Panc1 (cell line): ENCODE results near the gene ALX4. TPM values are rescaled to one million over a fixed set of nuclear protein-coding genes. Genes with fewer than 3 reads are reported as not detected.
A peak's percentile ranks its signal among the peaks of the same experiment; 100 is the strongest.

Experiments
- ATAC-seq: fragments of 200-7000 bp; cut with Tn5 transposase; 2 replicates; pipeline ENCODE4 v1.9.1; 2020; ENCODE audit warnings: mild to moderate bottlenecking, moderate library complexity
- BruUV-seq: library from RNA; stranded (reverse); fragments of 400-500 nt; replicated peaks from 2 replicates; lab custom pipeline; 2021; lab: Mats Ljungman, UMichigan
- CTCF ChIA-PET: fragments of 300-600 bp; sonication (Branson Sonifier 250); formaldehyde crosslinking; loops from one replicate; lab custom pipeline; 2022; ENCODE audit warnings: antibody characterized with exemption; lab: Charles Lee
- POLR2A ChIA-PET: fragments of 300-600 bp; sonication (Branson Sonifier 250); formaldehyde crosslinking; loops from one replicate; lab custom pipeline; 2022; ENCODE audit warnings: antibody characterized with exemption; lab: Charles Lee
- DNase-seq: peaks from one replicate; pipeline ENCODE4 v3.0.0-alpha.2; 2010; ENCODE audit warnings: low read depth, low spot score
- H3K27ac ChIP-seq: 2 replicates; pipeline ENCODE4 v1.5.1; 2011; ENCODE audit warnings: mild to moderate bottlenecking, low read length, inconsistent platforms
- H3K27me3 ChIP-seq: fragments of 200-500 bp; sonication (Bioruptor generic); 2 replicates; pipeline ENCODE4 v1.6.0; 2014; ENCODE audit warnings: low read length, inconsistent platforms; ENCODE audit not compliant: control insufficient read depth, insufficient read depth
- H3K36me3 ChIP-seq: fragments of 200-500 bp; sonication (Bioruptor generic); 2 replicates; pipeline ENCODE4 v1.5.1; 2014; ENCODE audit warnings: inconsistent platforms, mild to moderate bottlenecking, low read length, moderate library complexity; ENCODE audit not compliant: control insufficient read depth, insufficient read depth
- H3K4me1 ChIP-seq: 2 replicates; pipeline ENCODE4 v1.5.1; 2011; ENCODE audit warnings: inconsistent platforms, mild to moderate bottlenecking, low read length, moderate library complexity; ENCODE audit not compliant: control insufficient read depth, insufficient read depth
- H3K4me3 ChIP-seq, 2 experiments: 2 replicates each; pipeline ENCODE4 v1.5.1; 2011 to 2012; ENCODE audit warnings: low read depth in 2 of 2, low read length in 2 of 2, mild to moderate bottlenecking in 2 of 2, inconsistent platforms in 1 of 2, moderate library complexity in 1 of 2
- H3K9me3 ChIP-seq: fragments of 200-500 bp; sonication (Bioruptor generic); 2 replicates; pipeline ENCODE4 v1.5.1; 2014; ENCODE audit warnings: low read depth, mild to moderate bottlenecking, inconsistent platforms, low read length, moderate library complexity; ENCODE audit not compliant: control insufficient read depth, insufficient read depth
- CTCF ChIP-seq: fragments of 450-650 bp; IDR thresholded peaks from 2 replicates; pipeline ENCODE4 v1.5.1; 2017; ENCODE audit warnings: mild to moderate bottlenecking
- POLR2AphosphoS5 ChIP-seq: IDR thresholded peaks from 2 replicates; pipeline ENCODE4 v1.6.1; 2012; ENCODE audit warnings: mild to moderate bottlenecking, low read depth, low read length, moderate library complexity
- REST ChIP-seq, 2 experiments: IDR thresholded peaks; 2 replicates each; pipeline ENCODE4 v1.6.1; 2011 to 2012; ENCODE audit warnings: low read depth in 2 of 2, control low read depth in 1 of 2, low read length in 1 of 2, mild to moderate bottlenecking in 1 of 2, moderate library complexity in 1 of 2; ENCODE audit not compliant: insufficient read depth in 1 of 2
- SIN3A ChIP-seq: IDR thresholded peaks from 2 replicates; pipeline ENCODE4 v1.6.1; 2012; ENCODE audit warnings: low read depth, mild to moderate bottlenecking, low read length, moderate library complexity, borderline replicate concordance; ENCODE audit not compliant: insufficient read depth
- TCF7L2 ChIP-seq: IDR thresholded peaks from 2 replicates; pipeline ENCODE4 v1.6.1; 2011; ENCODE audit warnings: mild to moderate bottlenecking, low read depth, low read length, inconsistent platforms
- in situ Hi-C: cut with HindIII; loops from 2 replicates; pipeline ENCODE4 v1.10.0; 2016; ENCODE audit warnings: low sequenced_read_pairs, low pct_unique_long_range_greater_than_20kb
- intact Hi-C: fragments of 100-400 bp; cut with micrococcal nuclease; formaldehyde crosslinking; loops from one replicate; pipeline ENCODE4 v1.10.0; 2022; ENCODE audit not compliant: unreplicated experiment
- total RNA-seq: library from RNA; stranded (reverse); gene quantifications from one replicate; pipeline ENCODE4 v1.2.1, GENCODE V29; 2021; ENCODE audit not compliant: unreplicated experiment

ALX4 gene
- total RNA-seq, 1 experiment from 2014 or later = 1.0 TPM

GRCh38 chr11:44308923-44309477 lies 939 bp downstream of the ALX4 start:
- in situ Hi-C loops (no loop called here), intact Hi-C loops (no loop called here)
- no peak for DNase-seq
- H3K27me3 ChIP-seq = peaks cover 7% of the 10 kb centered on the region
- CTCF ChIA-PET = no interaction called here
- TF ChIP-seq CTCF = no peak
- no peak for TF ChIP-seq TCF7L2
- no peak for TF ChIP-seq POLR2AphosphoS5
- no peak for TF ChIP-seq REST (IDR thresholded peaks at IDR 0.05; ENCODE audit: insufficient read depth in 1 of 2, low read depth in 2 of 2, low read length in 1 of 2)
- no peak for TF ChIP-seq SIN3A
- ATAC-seq = no peak
- H3K4me1 ChIP-seq = peaks cover 9% of the 10 kb centered on the region
- peak overlapping the region in 1 of 2 experiments; percentile 32; a peak in 2 of 4 replicates for H3K4me3 ChIP-seq
- H3K36me3 ChIP-seq = no peaks in the 10 kb centered on the region
- no TSS peak for BruUV-seq
- no peak overlapping the region for H3K27ac ChIP-seq
- H3K9me3 ChIP-seq = no peaks in the 10 kb centered on the region
- POLR2A ChIA-PET = no interaction called here

GRCh38 chr11:44308256-44308922 lies 1.6 kb downstream of the ALX4 start:
- no peak for ATAC-seq

More at GRCh38 chr11:44308256-44308922, 1.6 kb downstream of the ALX4 start:
- CTCF ChIA-PET = no interaction called here
- Histone ChIP-seq H3K4me3 (no peak overlapping the region), H3K4me1 (peaks cover 9% of the 10 kb centered on the region), H3K36me3 (no peaks in the 10 kb centered on the region), H3K27ac (no peak overlapping the region), H3K9me3 (no peaks in the 10 kb centered on the region), H3K27me3 (peaks cover 5% of the 10 kb centered on the region; the same call in 1 of the 2 replicates)
- in situ Hi-C loops = no loop called here
- intact Hi-C loops = no loop called here
- no peak for DNase-seq
- no peak for TF ChIP-seq TCF7L2
- TF ChIP-seq SIN3A = no peak
- TF ChIP-seq CTCF = no peak
- no peak for TF ChIP-seq REST (IDR thresholded peaks at IDR 0.05; ENCODE audit: insufficient read depth in 1 of 2, low read depth in 2 of 2, low read length in 1 of 2)
- TF ChIP-seq POLR2AphosphoS5 = no peak
- POLR2A ChIA-PET = no interaction called here
- BruUV-seq = no TSS peak
